GM12878 (cell line): Measurements from ENCODE around the gene DPH1. TPM values are rescaled to one million over a fixed set of nuclear protein-coding genes. Genes with fewer than 3 reads are reported as not detected.

Experiments
- ATAC-seq: fragments of 200-7000 bp; cut with Tn5 transposase; 3 replicates; pipeline ENCODE4 v1.9.1; 2020; ENCODE audit warnings: mild to moderate bottlenecking, moderate library complexity
- BruUV-seq: library from RNA; stranded (reverse); fragments of 400-500 nt; replicated peaks from 2 replicates; lab custom pipeline; 2021; lab: Mats Ljungman, UMichigan
- CTCF ChIA-PET: fragments of 300-600 bp; sonication (Branson Sonifier 250); formaldehyde crosslinking; extraction: SDS; loops from one replicate; lab custom pipeline; 2021; ENCODE audit warnings: inconsistent platforms; lab: Yijun Ruan, JAX
- POLR2A ChIA-PET: fragments of 350-600 bp; formaldehyde crosslinking; extraction: SDS; loops from one replicate; lab custom pipeline; 2021; ENCODE audit warnings: inconsistent platforms; lab: Charles Lee
- RAD21 ChIA-PET: fragments of 300-600 bp; sonication (Branson Sonifier 250); formaldehyde crosslinking; loops from one replicate; lab custom pipeline; 2023; ENCODE audit warnings: antibody characterized with exemption; ENCODE audit not compliant: unreplicated experiment; lab: Charles Lee
- SMC1A ChIA-PET: fragments of 300-600 bp; sonication (Branson Sonifier 250); formaldehyde crosslinking; loops from one replicate; lab custom pipeline; 2023; ENCODE audit not compliant: unreplicated experiment, uncharacterized antibody; lab: Charles Lee
- DNase-seq: peaks from one replicate; pipeline ENCODE4 v3.0.0-alpha.2; 2011; ENCODE audit warnings: low read depth, low spot score
- FAIRE-seq: peaks from 3 replicates; lab custom pipeline; 2011; peaks lifted over from hg19 to GRCh38; lab: Jason Lieb, UNC
- H2AFZ ChIP-seq: 2 replicates; pipeline ENCODE4 v1.6.0; 2011; ENCODE audit warnings: low read depth, low read length, control low read depth; ENCODE audit not compliant: control insufficient read depth
- H3K27ac ChIP-seq: 2 replicates; pipeline ENCODE4 v1.5.1; 2011; ENCODE audit warnings: control low read depth; ENCODE audit not compliant: control insufficient read depth, insufficient read depth
- H3K27me3 ChIP-seq, 2 experiments: replicated peaks in 1 of 2; 2 replicates each; pipeline versions ENCODE4 v1.6.0 to v1.6.1; 2011; ENCODE audit warnings: low read length in 1 of 2; ENCODE audit not compliant: control insufficient read depth in 2 of 2, insufficient read depth in 2 of 2
- H3K36me3 ChIP-seq, 2 experiments: 2 replicates each; pipeline ENCODE4 v1.5.1; 2011; ENCODE audit warnings: low read length in 1 of 2; ENCODE audit not compliant: control insufficient read depth in 2 of 2, insufficient read depth in 2 of 2
- H3K4me1 ChIP-seq: 2 replicates; pipeline ENCODE4 v1.6.1; 2011; ENCODE audit warnings: mild to moderate bottlenecking, low read length, moderate library complexity, mixed read lengths; ENCODE audit not compliant: control insufficient read depth, insufficient read depth
- H3K4me2 ChIP-seq: 2 replicates; pipeline ENCODE4 v1.6.0; 2011; ENCODE audit warnings: control low read depth; ENCODE audit not compliant: control insufficient read depth, insufficient read depth
- H3K4me3 ChIP-seq: fragments of 200-600 bp; sonication (generic); 2 replicates; pipeline ENCODE4 v1.5.1; 2016
- H3K79me2 ChIP-seq: 2 replicates; pipeline ENCODE4 v1.6.0; 2011; ENCODE audit warnings: low read length; ENCODE audit not compliant: control insufficient read depth, insufficient read depth
- H3K9ac ChIP-seq: 2 replicates; pipeline ENCODE4 v1.8.0; 2011; ENCODE audit warnings: low read length, control low read depth, mixed read lengths; ENCODE audit not compliant: control insufficient read depth, insufficient read depth
- H3K9me3 ChIP-seq: replicated peaks from 3 replicates; pipeline ENCODE4 v1.5.1; 2011; ENCODE audit warnings: mild to moderate bottlenecking, low read length; ENCODE audit not compliant: control insufficient read depth, insufficient read depth
- H4K20me1 ChIP-seq: 2 replicates; pipeline ENCODE4 v1.6.0; 2011; ENCODE audit not compliant: control insufficient read depth, insufficient read depth
- EED ChIP-seq: sonication (generic); IDR thresholded peaks from 2 replicates; pipeline ENCODE4 v1.6.1; 2016; ENCODE audit warnings: antibody characterized with exemption, low read depth
- EGR1 ChIP-seq, 2 experiments: IDR thresholded peaks; 1 replicate in 1 of 2; 2 replicates in 1 of 2; pipeline ENCODE4 v1.6.1; 2011 to 2012; ENCODE audit warnings: low read depth in 2 of 2, low read length in 2 of 2, borderline replicate concordance in 1 of 2, mild to moderate bottlenecking in 1 of 2, moderate library complexity in 1 of 2
- EP300 ChIP-seq, 2 experiments: fragments of 150-350 bp in 1 of 2; IDR thresholded peaks; 2 replicates each; pipeline ENCODE4 v1.6.1; 2011 to 2012; ENCODE audit warnings: low read depth in 2 of 2, low read length in 2 of 2, borderline replicate concordance in 1 of 2, improper control_type of control experiment in 1 of 2, inconsistent platforms in 1 of 2; ENCODE audit not compliant: control insufficient read depth in 1 of 2
- LARP7 ChIP-seq: fragments of 450-650 bp; IDR thresholded peaks from 2 replicates; pipeline ENCODE4 v1.6.1; 2017; ENCODE audit warnings: mild to moderate bottlenecking
- MEF2B ChIP-seq: fragments of 450-650 bp; IDR thresholded peaks from 2 replicates; pipeline ENCODE4 v1.6.1; 2018; ENCODE audit warnings: mild to moderate bottlenecking, moderate library complexity; ENCODE audit not compliant: partially characterized antibody, poor library complexity, severe bottlenecking
- WGBS: methylation state at CpG from one replicate; pipeline ENCODE4 v1.1.6; 2016; ENCODE audit warnings: low lambda C conversion rate; ENCODE audit not compliant: insufficient replicate concordance, insufficient coverage; ENCODE audit errors: missing lambda C conversion rate; 5-methylcytosine and 5-hydroxymethylcytosine counted together
- in situ Hi-C: fragments of 300-500 bp; cut with MboI; formaldehyde crosslinking; loops from 9 replicates; pipeline ENCODE4 v1.14.3; 2018; ENCODE audit warnings: mixed read lengths
- intact Hi-C: fragments of 100-400 bp; cut with micrococcal nuclease; formaldehyde crosslinking; loops from one replicate; pipeline ENCODE4 v1.14.2; 2022; ENCODE audit not compliant: unreplicated experiment
- polyA plus RNA-seq, 11 experiments: library from polyadenylated mRNA; depleted of rRNA in 4 of 11; unstranded in 6 of 11; stranded (reverse) in 5 of 11; fragments of >200 nt; fragmentation: Nextera tagmentation in 4 of 11; fragmentation: Illumina TruSeq in 1 of 11; extraction: Ambion mirVana in 4 of 11; extraction: Trizol in 1 of 11; gene quantifications; 1 replicate in 1 of 11; 2 replicates in 10 of 11; pipeline versions ENCODE4 v1.2.1 to v1.2.3, GENCODE V29; 2011 to 2016; ENCODE audit warnings: inconsistent platforms in 2 of 11, missing spikeins in 2 of 11, low read depth in 1 of 11
- total RNA-seq, 4 experiments: library from RNA; depleted of rRNA in 3 of 4; stranded (reverse); fragments of >200 nt in 3 of 4; fragmentation: Illumina TruSeq in 1 of 4; extraction: Trizol in 1 of 4; gene quantifications; 2 replicates each; pipeline versions ENCODE4 v1.2.1 to v1.2.3, GENCODE V29; 2013 to 2021

The DPH1 gene
- total and polyA plus RNA-seq, 10 of the 15 experiments (the other 5 are each of a cell fraction or from before 2014, with no cell fraction given): 0.29 to 33.6 (median 20.2) TPM

DNA sequence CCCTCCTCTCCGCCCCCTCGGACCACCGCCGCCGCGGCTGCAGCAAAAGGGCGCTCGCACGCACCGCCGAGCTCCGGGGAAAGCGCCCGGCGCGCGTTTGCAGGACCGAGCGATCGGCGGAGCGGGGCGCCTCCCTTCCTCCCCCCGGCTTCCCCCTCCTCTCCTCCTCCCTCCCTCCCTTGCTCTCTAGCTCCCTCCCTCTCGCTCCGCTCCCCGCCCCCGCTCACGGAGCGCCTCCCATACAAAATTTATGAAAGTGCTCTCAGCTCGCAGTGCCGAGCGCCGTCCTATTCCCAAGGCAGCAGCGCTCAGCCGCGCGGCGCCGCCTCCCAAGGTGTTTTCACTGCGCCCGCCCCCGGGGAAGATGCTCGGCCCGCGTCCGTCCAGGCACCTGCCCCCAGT, 4.7 kb upstream of the DPH1 start, which contains the start of gene RTN4RL1:
Gene RTN4RL1, minus strand, starts transcription at position 115 of the 402 bp plus-strand sequence. CDS start 469 bp downstream, outside the sequence.
- RAD21 ChIA-PET: no interaction called here
- DNase-seq (no peak), ATAC-seq (no peak), FAIRE-seq (no peak)
- Histone ChIP-seq H2AFZ (peak within 1 kb of the TSS; percentile 7; the same call in 1 of the 2 replicates), H3K27me3 (peaks cover 18 to 21% of the 10 kb centered on the region in 2 experiments), H3K27ac (no peak within 1 kb of the TSS), H3K9me3 (no peaks in the 10 kb centered on the region), H3K9ac (no peak within 1 kb of the TSS), H3K4me2 (peak within 1 kb of the TSS; percentile 77), H3K4me3 (peak within 1 kb of the TSS; percentile 74), H3K4me1 (peaks cover 4% of the 10 kb centered on the region), H4K20me1 (no peaks in the 10 kb centered on the region), H3K36me3 (no peaks in the 10 kb centered on the region), H3K79me2 (peaks cover 2% of the 10 kb centered on the region; the same call in 1 of the 2 replicates)
- in situ Hi-C loops (no loop called here), intact Hi-C loops (no loop called here)
- 2% methylated on average over 19 of the region's 47 CpGs for WGBS
- SMC1A ChIA-PET: interaction anchor here (1.1 kb wide), 1 partner anchor 141 kb away, joined by 3 read pairs; no protein-coding TSS in a partner anchor
- CTCF ChIA-PET: interaction anchor here (1.0 kb wide), 1 partner anchor 304 kb away, joined by 4 read pairs; no protein-coding TSS in a partner anchor
- POLR2A ChIA-PET: no interaction called here
- BruUV-seq: no TSS peak
- TF ChIP-seq MEF2B (no peak), EGR1 (IDR thresholded peaks at IDR 0.05; ENCODE audit: borderline replicate concordance in 1 of 2, low read depth in 2 of 2, low read length in 2 of 2) (peak in 1 of 2 experiments; percentile 55; a peak in 1 of 3 replicates), EED (no peak), EP300 (IDR thresholded peaks at IDR 0.05; ENCODE audit: borderline replicate concordance in 1 of 2, control insufficient read depth in 1 of 2, low read depth in 2 of 2, low read length in 2 of 2) (no peak), LARP7 (0 out of 2 replicates have a peak, but pooled peaks have one; percentile 3)
